A673 (cell line): ENCODE results near the gene RAD51AP1. TPM values are rescaled to one million over a fixed set of nuclear protein-coding genes. Genes with fewer than 3 reads are reported as not detected.

Experiments used
- BruUV-seq: library from RNA; stranded (reverse); fragments of 400-500 nt; replicated peaks from 2 replicates; lab custom pipeline; 2021; lab: Mats Ljungman, UMichigan
- CTCF ChIA-PET: fragments of 300-600 bp; sonication (Branson Sonifier 250); formaldehyde crosslinking; loops from one replicate; lab custom pipeline; 2022; ENCODE audit warnings: antibody characterized with exemption; lab: Charles Lee
- POLR2A ChIA-PET: fragments of 300-600 bp; sonication (Branson Sonifier 250); formaldehyde crosslinking; loops from one replicate; lab custom pipeline; 2022; ENCODE audit warnings: antibody characterized with exemption; ENCODE audit not compliant: low non-redundant PET; lab: Charles Lee
- DNase-seq: peaks from one replicate; pipeline ENCODE4 v3.0.0-alpha.2; 2015; ENCODE audit warnings: low spot score
- H3K27ac ChIP-seq: fragments of 200-600 bp; sonication (generic); 2 replicates; pipeline ENCODE4 v1.5.1; 2016; ENCODE audit warnings: mixed run types, low read depth, mild to moderate bottlenecking, mixed read lengths, antibody characterized with exemption, low read length; ENCODE audit not compliant: poor library complexity, severe bottlenecking
- H3K27me3 ChIP-seq: fragments of 200-600 bp; sonication (generic); replicated peaks from 2 replicates; pipeline ENCODE4 v1.6.1; 2017; ENCODE audit warnings: mixed run types, low read depth, mild to moderate bottlenecking, mixed read lengths, antibody characterized with exemption, low read length; ENCODE audit not compliant: insufficient read depth, poor library complexity
- H3K36me3 ChIP-seq: fragments of 200-600 bp; sonication (generic); 2 replicates; pipeline ENCODE4 v1.6.1; 2016; ENCODE audit warnings: mixed run types, mild to moderate bottlenecking, mixed read lengths, antibody characterized with exemption, low read length; ENCODE audit not compliant: insufficient read depth, poor library complexity, severe bottlenecking
- H3K4me1 ChIP-seq: fragments of 200-600 bp; sonication (generic); 2 replicates; pipeline ENCODE4 v1.6.1; 2017; ENCODE audit warnings: mixed run types, mild to moderate bottlenecking, mixed read lengths, antibody characterized with exemption, low read length; ENCODE audit not compliant: insufficient read depth, poor library complexity, severe bottlenecking
- H3K4me3 ChIP-seq: fragments of 200-600 bp; sonication (generic); 2 replicates; pipeline ENCODE4 v1.5.1; 2016; ENCODE audit warnings: low read depth, mixed run types, mild to moderate bottlenecking, mixed read lengths, low read length; ENCODE audit not compliant: poor library complexity, severe bottlenecking
- H3K9me3 ChIP-seq: fragments of 200-600 bp; sonication (generic); 2 replicates; pipeline ENCODE4 v1.6.1; 2016; ENCODE audit warnings: mixed run types, low read depth, mild to moderate bottlenecking, mixed read lengths, antibody characterized with exemption, low read length; ENCODE audit not compliant: poor library complexity, severe bottlenecking
- EZH2 ChIP-seq: fragments of 200-600 bp; sonication (generic); IDR thresholded peaks from 2 replicates; pipeline ENCODE4 v1.6.1; 2017; ENCODE audit warnings: borderline replicate concordance, low read depth, mild to moderate bottlenecking, mixed read lengths, antibody characterized with exemption, low read length; ENCODE audit not compliant: poor library complexity, severe bottlenecking
- intact Hi-C: fragments of 100-400 bp; cut with micrococcal nuclease; formaldehyde crosslinking; loops from one replicate; pipeline ENCODE4 v1.10.0; 2022; ENCODE audit not compliant: unreplicated experiment
- total RNA-seq: library from RNA; stranded (reverse); gene quantifications from 2 replicates; pipeline ENCODE4 v1.2.3, GENCODE V29; 2021
- TF ChIP-seq, protein P1 (sequence below): fragments of 300-800, 200-600 bp; sonication (generic); conservative IDR thresholded peaks from 2 replicates; pipeline ENCODE4 v1.5.1; 2017; ENCODE audit warnings: low read depth, mild to moderate bottlenecking, antibody characterized with exemption, low read length, moderate library complexity, mixed read lengths

Gene RAD51AP1
- total RNA-seq, 1 experiment from 2014 or later, result 58.9 TPM

DNA sequence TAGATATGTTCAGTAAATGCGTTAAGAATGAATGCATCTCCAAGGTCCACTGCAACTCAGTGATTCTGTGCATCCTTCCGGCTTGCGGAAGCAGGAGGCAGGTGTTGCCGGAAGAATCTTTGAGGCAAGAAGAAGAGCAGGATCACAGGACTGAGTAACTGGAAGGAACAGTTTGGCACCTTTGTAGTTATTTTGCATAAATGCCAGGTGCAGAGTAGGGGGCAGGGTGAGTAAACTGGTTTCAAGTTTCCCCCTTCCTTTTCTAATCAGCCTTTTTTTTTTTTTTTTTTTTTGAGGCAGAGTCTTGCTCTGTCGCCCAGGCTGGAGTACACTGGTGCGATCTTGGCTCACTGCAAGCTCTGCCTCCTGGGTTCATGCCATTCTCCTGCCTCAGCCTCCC lies 45.6 kb downstream of the RAD51AP1 start:
- no peak for DNase-seq
- Histone ChIP-seq H3K4me3 (no peak overlapping the region), H3K36me3 (no peaks in the 10 kb centered on the region), H3K27me3 (no peaks in the 10 kb centered on the region), H3K9me3 (no peaks in the 10 kb centered on the region), H3K4me1 (no peaks in the 10 kb centered on the region), H3K27ac (no peak overlapping the region)
- BruUV-seq, result no TSS peak
- no peak for TF ChIP-seq EZH2
- TF ChIP-seq, protein P1, sequence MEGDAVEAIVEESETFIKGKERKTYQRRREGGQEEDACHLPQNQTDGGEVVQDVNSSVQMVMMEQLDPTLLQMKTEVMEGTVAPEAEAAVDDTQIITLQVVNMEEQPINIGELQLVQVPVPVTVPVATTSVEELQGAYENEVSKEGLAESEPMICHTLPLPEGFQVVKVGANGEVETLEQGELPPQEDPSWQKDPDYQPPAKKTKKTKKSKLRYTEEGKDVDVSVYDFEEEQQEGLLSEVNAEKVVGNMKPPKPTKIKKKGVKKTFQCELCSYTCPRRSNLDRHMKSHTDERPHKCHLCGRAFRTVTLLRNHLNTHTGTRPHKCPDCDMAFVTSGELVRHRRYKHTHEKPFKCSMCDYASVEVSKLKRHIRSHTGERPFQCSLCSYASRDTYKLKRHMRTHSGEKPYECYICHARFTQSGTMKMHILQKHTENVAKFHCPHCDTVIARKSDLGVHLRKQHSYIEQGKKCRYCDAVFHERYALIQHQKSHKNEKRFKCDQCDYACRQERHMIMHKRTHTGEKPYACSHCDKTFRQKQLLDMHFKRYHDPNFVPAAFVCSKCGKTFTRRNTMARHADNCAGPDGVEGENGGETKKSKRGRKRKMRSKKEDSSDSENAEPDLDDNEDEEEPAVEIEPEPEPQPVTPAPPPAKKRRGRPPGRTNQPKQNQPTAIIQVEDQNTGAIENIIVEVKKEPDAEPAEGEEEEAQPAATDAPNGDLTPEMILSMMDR, result no peak
- ChIA-PET CTCF (no interaction called here), POLR2A (no interaction called here)
- intact Hi-C loops, result loop anchor here (10.0 kb wide), 1 partner anchor 171 kb away; no protein-coding TSS in a partner anchor

DNA sequence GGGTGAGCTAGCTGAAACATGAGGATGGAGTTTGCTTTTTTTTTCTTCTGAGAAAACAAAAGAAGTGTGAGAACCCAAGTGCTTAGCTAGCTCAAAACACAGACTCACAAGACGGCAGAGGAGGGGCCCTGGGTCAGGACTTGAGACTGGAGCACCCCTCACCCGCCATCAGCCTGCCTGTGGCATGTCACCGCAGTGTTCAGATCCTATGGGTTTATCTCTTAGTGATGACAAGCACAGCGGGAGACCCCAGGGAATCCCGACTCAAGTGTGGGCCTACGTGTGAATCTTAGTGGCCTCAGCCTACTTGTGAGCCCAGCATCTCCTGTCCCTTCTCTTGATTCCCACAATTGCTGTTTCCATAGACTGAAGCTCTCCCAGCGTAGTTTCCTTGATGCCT lies 46.2 kb downstream of the RAD51AP1 start:
- Histone ChIP-seq H3K27me3 (no peaks in the 10 kb centered on the region), H3K4me1 (no peaks in the 10 kb centered on the region), H3K9me3 (no peaks in the 10 kb centered on the region), H3K27ac (no peak overlapping the region), H3K4me3 (no peak overlapping the region), H3K36me3 (no peaks in the 10 kb centered on the region)
- intact Hi-C loops, result loop anchor here (10.0 kb wide), 1 partner anchor 170 kb away; no protein-coding TSS in a partner anchor
- CTCF ChIA-PET, result no interaction called here
- no TSS peak for BruUV-seq
- POLR2A ChIA-PET, result no interaction called here
- no peak for DNase-seq
- TF ChIP-seq, protein P1, result no peak
- TF ChIP-seq EZH2, result no peak

DNA sequence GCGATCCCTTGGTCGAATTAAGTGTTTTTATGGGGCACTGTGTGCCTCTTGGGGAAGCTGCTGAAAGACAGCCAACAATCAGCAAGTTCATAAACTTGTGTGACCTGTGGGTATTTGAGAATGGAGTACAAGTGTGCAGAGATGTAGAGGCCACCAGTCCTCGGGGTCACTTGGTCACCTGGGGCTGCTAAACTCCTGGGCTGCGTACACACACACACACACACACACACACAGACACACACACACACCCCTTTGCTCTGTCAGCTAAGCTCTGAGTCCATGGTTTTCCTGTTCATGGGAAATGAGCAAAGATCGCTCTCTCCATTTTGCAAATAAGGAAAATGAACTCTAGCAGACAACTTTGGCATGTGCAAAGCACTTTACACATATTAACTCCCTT lies 47.8 kb downstream of the RAD51AP1 start:
- TF ChIP-seq EZH2, result no peak
- TF ChIP-seq, protein P1, result no peak
- DNase-seq, result no peak
- no peaks in the 10 kb centered on the region for H3K36me3 ChIP-seq
- intact Hi-C loops, result loop anchor here (10.0 kb wide), 1 partner anchor 168 kb away; no protein-coding TSS in a partner anchor
- CTCF ChIA-PET, result interaction anchor here (0.6 kb wide), 1 partner anchor 1260 kb away, joined by 3 read pairs; no protein-coding TSS in a partner anchor
- H3K27ac ChIP-seq, result no peak overlapping the region
- H3K27me3 ChIP-seq, result peaks cover 14% of the 10 kb centered on the region
- POLR2A ChIA-PET, result no interaction called here
- H3K4me3 ChIP-seq, result no peak overlapping the region
- no TSS peak for BruUV-seq
- H3K9me3 ChIP-seq, result no peaks in the 10 kb centered on the region
- H3K4me1 ChIP-seq, result no peaks in the 10 kb centered on the region
